Mesothelial cell of epicardium (in vitro differentiated cells): Measurements from ENCODE around the gene BFSP2. TPM values are rescaled to one million over a fixed set of nuclear protein-coding genes. Genes with fewer than 3 reads are reported as not detected.

Source experiments
- DNase-seq, 2 experiments: peaks; one replicate each; pipeline ENCODE4 v3.0.0; 2021; ENCODE audit warnings: low spot score in 2 of 2; ENCODE audit not compliant: unreplicated experiment in 2 of 2
- H3K27ac Mint-ChIP-seq: 2 replicates; pipeline ENCODE4 v1.8.0; 2021; ENCODE audit warnings: mixed read lengths
- H3K27me3 Mint-ChIP-seq: 2 replicates; pipeline ENCODE4 v1.8.0; 2021; ENCODE audit warnings: low read depth, mixed read lengths
- H3K36me3 Mint-ChIP-seq: 2 replicates; pipeline ENCODE4 v1.8.0; 2021; ENCODE audit warnings: mixed read lengths
- H3K4me1 Mint-ChIP-seq: 2 replicates; pipeline ENCODE4 v1.8.0; 2021; ENCODE audit warnings: mixed read lengths
- H3K4me3 Mint-ChIP-seq: 2 replicates; pipeline ENCODE4 v1.8.0; 2021; ENCODE audit warnings: mild to moderate bottlenecking, moderate library complexity, mixed read lengths
- H3K9me3 Mint-ChIP-seq: 2 replicates; pipeline ENCODE4 v1.8.0; 2021; ENCODE audit warnings: mixed read lengths
- total RNA-seq: library from RNA; stranded (reverse); gene quantifications from 3 replicates; pipeline ENCODE4 v1.2.1, GENCODE V29; 2021
- TF ChIP-seq, protein P1 (sequence below): fragments of 200-600 bp; sonication (generic); IDR thresholded peaks from one replicate; pipeline ENCODE4 v1.5.0; 2021; ENCODE audit warnings: antibody characterized with exemption; ENCODE audit not compliant: unreplicated experiment

The BFSP2 gene
- total RNA-seq, 1 donor from 2014 or later = not detected

DNA sequence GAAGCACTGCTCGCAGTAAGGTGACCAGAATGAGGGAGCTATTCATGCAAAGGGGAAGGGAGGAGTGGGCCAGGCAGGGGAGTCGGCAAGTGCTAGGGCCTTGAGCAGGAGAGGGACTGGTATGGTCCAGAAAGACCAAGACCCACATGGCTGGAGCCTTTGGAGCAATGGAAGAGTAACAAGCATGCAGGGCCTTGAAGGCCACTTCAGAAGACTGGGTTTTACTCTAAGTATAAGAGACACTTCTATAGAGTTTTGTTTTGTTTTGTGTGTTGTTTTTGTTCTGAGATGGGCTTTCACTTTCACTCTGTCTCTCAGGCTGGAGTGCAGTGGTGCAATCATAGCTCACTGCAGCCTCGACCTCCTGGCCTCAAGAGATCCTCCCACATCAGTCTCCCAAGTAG, 42.0 kb downstream of the BFSP2 start:
- TF ChIP-seq, protein P1, sequence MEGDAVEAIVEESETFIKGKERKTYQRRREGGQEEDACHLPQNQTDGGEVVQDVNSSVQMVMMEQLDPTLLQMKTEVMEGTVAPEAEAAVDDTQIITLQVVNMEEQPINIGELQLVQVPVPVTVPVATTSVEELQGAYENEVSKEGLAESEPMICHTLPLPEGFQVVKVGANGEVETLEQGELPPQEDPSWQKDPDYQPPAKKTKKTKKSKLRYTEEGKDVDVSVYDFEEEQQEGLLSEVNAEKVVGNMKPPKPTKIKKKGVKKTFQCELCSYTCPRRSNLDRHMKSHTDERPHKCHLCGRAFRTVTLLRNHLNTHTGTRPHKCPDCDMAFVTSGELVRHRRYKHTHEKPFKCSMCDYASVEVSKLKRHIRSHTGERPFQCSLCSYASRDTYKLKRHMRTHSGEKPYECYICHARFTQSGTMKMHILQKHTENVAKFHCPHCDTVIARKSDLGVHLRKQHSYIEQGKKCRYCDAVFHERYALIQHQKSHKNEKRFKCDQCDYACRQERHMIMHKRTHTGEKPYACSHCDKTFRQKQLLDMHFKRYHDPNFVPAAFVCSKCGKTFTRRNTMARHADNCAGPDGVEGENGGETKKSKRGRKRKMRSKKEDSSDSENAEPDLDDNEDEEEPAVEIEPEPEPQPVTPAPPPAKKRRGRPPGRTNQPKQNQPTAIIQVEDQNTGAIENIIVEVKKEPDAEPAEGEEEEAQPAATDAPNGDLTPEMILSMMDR = no peak
- no peak for DNase-seq
- Mint-ChIP-seq H3K4me1 (peaks cover 7% of the 10 kb centered on the region), H3K27ac (no peak overlapping the region), H3K4me3 (no peak overlapping the region), H3K36me3 (peaks cover 3% of the 10 kb centered on the region), H3K27me3 (no peaks in the 10 kb centered on the region), H3K9me3 (peaks cover 8% of the 10 kb centered on the region)

DNA sequence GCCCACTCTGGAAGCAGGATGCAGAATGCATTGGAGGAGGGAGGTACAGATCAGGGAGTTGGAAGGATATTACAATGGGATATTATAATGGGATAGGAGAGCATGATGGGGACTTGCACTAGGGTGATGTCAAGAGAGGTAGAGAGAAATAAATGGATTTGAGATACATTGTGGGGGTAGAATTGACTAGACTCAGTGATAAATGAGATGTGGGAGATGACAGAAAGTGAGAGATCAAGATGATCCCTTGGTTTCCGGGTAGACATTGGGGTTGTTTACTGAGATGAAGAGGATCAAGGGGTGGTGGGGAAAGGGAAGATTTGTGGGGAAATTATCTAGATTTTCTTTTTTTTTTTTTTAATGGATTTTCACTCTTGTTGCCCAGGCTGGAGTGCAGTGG, 42.7 kb downstream of the BFSP2 start:
- peaks cover 3% of the 10 kb centered on the region for H3K36me3 Mint-ChIP-seq
- DNase-seq = no peak
- peaks cover 5% of the 10 kb centered on the region for H3K4me1 Mint-ChIP-seq
- TF ChIP-seq, protein P1 = no peak
- no peaks in the 10 kb centered on the region for H3K27me3 Mint-ChIP-seq
- no peak overlapping the region for H3K4me3 Mint-ChIP-seq
- H3K27ac Mint-ChIP-seq = no peak overlapping the region
- H3K9me3 Mint-ChIP-seq = peaks cover 8% of the 10 kb centered on the region

DNA sequence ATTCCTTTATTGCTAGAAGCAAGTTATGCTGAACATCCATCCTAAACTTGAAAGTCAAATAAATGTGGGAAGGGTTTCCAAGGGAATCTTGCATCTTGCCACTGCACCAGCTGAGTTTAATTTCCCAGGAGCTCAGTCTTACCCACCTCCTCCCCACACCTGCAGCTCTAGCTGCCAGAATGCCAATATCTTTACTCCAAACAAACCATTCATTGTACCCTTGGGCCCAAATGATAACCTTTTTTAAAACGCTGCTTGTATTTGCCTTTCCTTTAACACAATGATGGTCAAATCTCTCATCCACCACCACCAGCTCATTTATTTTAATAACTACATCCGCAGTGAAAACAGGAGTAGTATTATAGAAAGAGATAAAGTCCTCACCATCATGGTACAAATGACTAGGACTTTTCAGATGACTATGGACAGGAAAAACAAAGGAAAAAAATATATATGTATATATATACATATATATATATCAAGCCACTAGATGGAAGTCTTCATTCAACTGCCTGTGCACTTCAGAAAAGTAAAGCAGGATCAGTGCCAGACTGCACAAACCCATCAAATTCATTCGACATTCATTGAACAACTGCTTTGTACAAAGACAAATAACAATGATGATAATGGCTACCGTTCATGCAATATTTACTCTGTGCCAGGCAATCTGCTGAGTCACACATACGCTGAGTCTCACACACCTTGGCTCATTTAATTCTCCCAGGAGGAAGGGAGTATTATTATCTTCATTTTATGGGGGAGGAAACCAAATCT, 44.0 kb downstream of the BFSP2 start:
- Mint-ChIP-seq H3K27me3 (no peaks in the 10 kb centered on the region), H3K27ac (no peak overlapping the region), H3K4me1 (peaks cover 7% of the 10 kb centered on the region)

DNA sequence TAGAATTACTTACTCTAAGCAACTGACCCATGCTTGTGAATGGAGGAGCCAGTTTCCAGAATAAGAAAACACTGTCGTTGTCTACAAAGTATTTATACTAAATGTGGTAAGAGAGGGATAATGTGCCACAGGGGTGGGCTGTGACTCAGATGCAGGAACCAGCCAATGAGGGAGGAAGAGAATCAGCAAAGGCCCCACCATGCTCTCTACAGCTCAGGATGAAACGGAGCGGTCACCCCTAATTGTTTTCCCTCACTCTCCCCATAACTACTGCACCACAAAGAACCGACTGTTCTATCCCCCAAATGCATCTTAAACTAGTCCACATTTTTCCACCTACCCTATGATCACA, 44.5 kb downstream of the BFSP2 start:
- DNase-seq = no peak
- no peak overlapping the region for H3K4me3 Mint-ChIP-seq
- peaks cover 5% of the 10 kb centered on the region for H3K9me3 Mint-ChIP-seq
- H3K4me1 Mint-ChIP-seq = peaks cover 7% of the 10 kb centered on the region
- no peaks in the 10 kb centered on the region for H3K27me3 Mint-ChIP-seq
- peaks cover under 1% of the 10 kb centered on the region for H3K36me3 Mint-ChIP-seq
- TF ChIP-seq, protein P1 = no peak
- no peak overlapping the region for H3K27ac Mint-ChIP-seq

More for the DNA sequence above, 44.0 kb downstream of the BFSP2 start:
- TF ChIP-seq, protein P1 = no peak
- no peak for DNase-seq
- peaks cover 3% of the 10 kb centered on the region for H3K36me3 Mint-ChIP-seq
- no peak overlapping the region for H3K4me3 Mint-ChIP-seq
- peaks cover 8% of the 10 kb centered on the region for H3K9me3 Mint-ChIP-seq

DNA sequence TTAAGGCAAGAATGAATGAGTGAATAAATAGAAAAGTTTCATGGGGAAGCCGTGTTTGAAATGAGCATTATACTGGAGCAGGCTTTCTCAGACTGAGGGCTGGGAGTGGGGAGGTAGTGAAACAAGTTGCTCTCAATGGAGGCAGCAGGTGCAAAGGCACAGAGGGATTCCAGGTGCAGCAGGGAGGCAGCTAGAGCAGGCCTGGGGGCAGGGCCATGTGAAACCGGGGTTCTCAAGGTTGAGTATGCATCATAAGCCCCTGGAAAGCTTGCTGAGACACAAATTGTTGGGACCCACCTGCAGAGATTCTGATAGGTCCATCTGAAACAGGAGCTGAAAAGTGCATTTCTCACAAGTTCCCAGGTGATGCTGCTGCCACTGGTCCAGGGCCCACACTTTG, 45.3 kb downstream of the BFSP2 start:
- H3K27me3 Mint-ChIP-seq = no peaks in the 10 kb centered on the region
- H3K4me3 Mint-ChIP-seq = no peak overlapping the region
- H3K9me3 Mint-ChIP-seq = no peaks in the 10 kb centered on the region
- no peak overlapping the region for H3K27ac Mint-ChIP-seq
- H3K36me3 Mint-ChIP-seq = no peaks in the 10 kb centered on the region
- TF ChIP-seq, protein P1 = no peak
- peaks cover 7% of the 10 kb centered on the region for H3K4me1 Mint-ChIP-seq
- DNase-seq = no peak
